ENCODE results near the gene PSME3.

Gene PSME3

GRCh38 chr17:42798383-42799380 lies 34.5 kb upstream of the PSME3 start, which contains the start of the genes CNTD1 and COA3:
TSS of gene CNTD1 (plus strand) at chr17:42798861. CDS start at chr17:42799068, 207 bp downstream.
TSS of gene COA3 (minus strand) at chr17:42798704. CDS start at chr17:42798681, 23 bp downstream.
- peak; percentile 85 to 88 for DNase-seq
- TF ChIP-seq GATA1 (IDR thresholded peaks at IDR 0.05; ENCODE audit: low read depth, low read length) (no peak), POLR2A (IDR thresholded peaks at IDR 0.05; ENCODE audit: low read length) (peak; percentile 45)

- TF ChIP-seq GATA1 (IDR thresholded peaks at IDR 0.05; ENCODE audit: low read depth, low read length) (no peak), POLR2A (IDR thresholded peaks at IDR 0.05; ENCODE audit: low read length) (no peak)
Observed at GRCh38 chr17:42803074-42803883, 29.9 kb upstream of the PSME3 start.

GRCh38 chr17:42804918-42805367 lies 28.3 kb upstream of the PSME3 start:
- DNase-seq: no peak
- TF ChIP-seq POLR2A (IDR thresholded peaks at IDR 0.05; ENCODE audit: low read length) (no peak), GATA1 (IDR thresholded peaks at IDR 0.05; ENCODE audit: low read depth, low read length) (no peak)

More at GRCh38 chr17:42803074-42803883, 29.9 kb upstream of the PSME3 start:
- DNase-seq: no peak

GRCh38 chr17:42806249-42806648 lies 26.9 kb upstream of the PSME3 start:
- DNase-seq: no peak
- TF ChIP-seq POLR2A (IDR thresholded peaks at IDR 0.05; ENCODE audit: low read length): no peak
- no peak for TF ChIP-seq GATA1 (IDR thresholded peaks at IDR 0.05; ENCODE audit: low read depth, low read length)

- DNase-seq: no peak
- TF ChIP-seq POLR2A (IDR thresholded peaks at IDR 0.05; ENCODE audit: low read length): no peak
- TF ChIP-seq GATA1 (IDR thresholded peaks at IDR 0.05; ENCODE audit: low read depth, low read length): no peak
Observed at GRCh38 chr17:42809250-42809649, 23.9 kb upstream of the PSME3 start.

- no peak for DNase-seq
- no peak for TF ChIP-seq POLR2A (IDR thresholded peaks at IDR 0.05; ENCODE audit: low read length)
- no peak for TF ChIP-seq GATA1 (IDR thresholded peaks at IDR 0.05; ENCODE audit: low read depth, low read length)
Observed at GRCh38 chr17:42814633-42815399, 18.4 kb upstream of the PSME3 start.

- TF ChIP-seq GATA1 (IDR thresholded peaks at IDR 0.05; ENCODE audit: low read depth, low read length) (no peak), POLR2A (IDR thresholded peaks at IDR 0.05; ENCODE audit: low read length) (no peak)
- no peak for DNase-seq
Observed at GRCh38 chr17:42817866-42818265, 15.3 kb upstream of the PSME3 start.

GRCh38 chr17:42818379-42818778 lies 14.8 kb upstream of the PSME3 start:
- TF ChIP-seq POLR2A (IDR thresholded peaks at IDR 0.05; ENCODE audit: low read length) (no peak), GATA1 (IDR thresholded peaks at IDR 0.05; ENCODE audit: low read depth, low read length) (no peak)
- no peak for DNase-seq

- DNase-seq: peak; percentile 81 to 87
- TF ChIP-seq POLR2A (IDR thresholded peaks at IDR 0.05; ENCODE audit: low read length) (no peak), GATA1 (IDR thresholded peaks at IDR 0.05; ENCODE audit: low read depth, low read length) (no peak)
Observed at GRCh38 chr17:42819939-42820535, 13.2 kb upstream of the PSME3 start.

GRCh38 chr17:42821176-42821575 lies 12.0 kb upstream of the PSME3 start:
- TF ChIP-seq GATA1 (IDR thresholded peaks at IDR 0.05; ENCODE audit: low read depth, low read length): no peak
- no peak for TF ChIP-seq POLR2A (IDR thresholded peaks at IDR 0.05; ENCODE audit: low read length)
- no peak for DNase-seq

- DNase-seq: no peak
- TF ChIP-seq POLR2A (IDR thresholded peaks at IDR 0.05; ENCODE audit: low read length) (no peak), GATA1 (IDR thresholded peaks at IDR 0.05; ENCODE audit: low read depth, low read length) (no peak)
Observed at GRCh38 chr17:42827472-42827871, 5.7 kb upstream of the PSME3 start.

GRCh38 chr17:42830971-42831370 lies 2.2 kb upstream of the PSME3 start:
- TF ChIP-seq POLR2A (IDR thresholded peaks at IDR 0.05; ENCODE audit: low read length): no peak
- no peak for TF ChIP-seq GATA1 (IDR thresholded peaks at IDR 0.05; ENCODE audit: low read depth, low read length)
- DNase-seq: no peak
